Activated CD8-positive, alpha-beta memory T cell treated with anti-CD3 and anti-CD28 coated beads, Interleukin-2, amount 10 ng/mL, durations not matched to agents 7 days and 5 days (primary cell): Measurements from ENCODE around the gene OR8B4. TPM values are rescaled to one million over a fixed set of nuclear protein-coding genes. Genes with fewer than 3 reads are reported as not detected.
"Not testable (repeated sequence)": the region's sequence is repeated elsewhere in the genome, so short reads cannot be mapped to it uniquely, and the experiment has no call there.

Source experiments
- ATAC-seq: fragments of 150-1000 bp; cut with Tn5 transposase; one replicate; pipeline ENCODE4 v1.10.0; 2021; ENCODE audit warnings: moderate library complexity
- CTCF ChIA-PET: fragments of 350-600 bp; sonication (Branson Sonifier 250); formaldehyde crosslinking; loops from one replicate; lab custom pipeline; 2021; ENCODE audit warnings: antibody characterized with exemption; lab: Charles Lee
- DNase-seq: peaks from one replicate; pipeline ENCODE4 v3.0.0-alpha.2; 2020
- H3K27ac Mint-ChIP-seq: one replicate; pipeline ENCODE4 v1.8.0; 2021; ENCODE audit warnings: mild to moderate bottlenecking, mixed read lengths
- H3K27me3 Mint-ChIP-seq: one replicate; pipeline ENCODE4 v1.8.0; 2021; ENCODE audit warnings: mixed read lengths
- H3K36me3 Mint-ChIP-seq: one replicate; pipeline ENCODE4 v1.8.0; 2021; ENCODE audit warnings: mild to moderate bottlenecking, mixed read lengths
- H3K4me1 Mint-ChIP-seq: one replicate; pipeline ENCODE4 v1.8.0; 2021; ENCODE audit warnings: mixed read lengths
- H3K4me3 Mint-ChIP-seq: one replicate; pipeline ENCODE4 v1.8.0; 2021; ENCODE audit warnings: mild to moderate bottlenecking, moderate library complexity, mixed read lengths
- H3K9me3 Mint-ChIP-seq: one replicate; pipeline ENCODE4 v1.8.0; 2022; ENCODE audit warnings: low read depth, mixed read lengths
- total RNA-seq, 2 experiments: library from RNA; stranded (reverse); gene quantifications; one replicate each; pipeline ENCODE4 v1.2.3, GENCODE V29; 2021

Gene OR8B4
- total RNA-seq, 2 experiments from 2014 or later: not detected

DNA sequence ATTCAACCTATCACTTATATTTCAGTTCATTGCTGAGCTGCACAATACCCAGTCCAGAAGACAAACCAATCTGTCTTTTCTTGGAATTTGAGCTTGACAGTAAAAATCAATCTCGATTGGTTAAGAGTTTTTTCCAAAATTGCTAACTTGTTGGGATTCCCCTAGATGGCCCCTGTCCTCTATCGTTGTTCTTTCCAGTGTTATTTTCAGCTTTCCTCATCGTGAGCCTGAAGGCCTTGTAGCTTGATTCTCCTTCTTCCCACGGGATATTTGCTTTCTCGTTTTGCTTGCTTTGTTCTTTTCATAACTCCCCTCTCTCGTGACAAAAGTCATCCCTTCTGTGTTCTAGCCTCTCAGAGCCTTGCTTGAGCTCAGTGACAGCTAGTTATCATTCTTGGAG, 17.8 kb upstream of the OR8B4 start:
- no peaks in the 10 kb centered on the region for H3K4me1 Mint-ChIP-seq

GRCh38 chr11:124441519-124441918, 16.8 kb upstream of the OR8B4 start:
- ATAC-seq (no peak), DNase-seq (no peak)
- Mint-ChIP-seq H3K4me1 (no peaks in the 10 kb centered on the region), H3K27me3 (no peaks in the 10 kb centered on the region), H3K9me3 (no peaks in the 10 kb centered on the region), H3K36me3 (no peaks in the 10 kb centered on the region), H3K27ac (no peak overlapping the region), H3K4me3 (no peak overlapping the region)
- CTCF ChIA-PET: no interaction called here

More for the DNA sequence above, 17.8 kb upstream of the OR8B4 start:
- H3K27ac Mint-ChIP-seq: no peak overlapping the region
- H3K4me3 Mint-ChIP-seq: no peak overlapping the region
- H3K27me3 Mint-ChIP-seq: no peaks in the 10 kb centered on the region
- H3K9me3 Mint-ChIP-seq: no peaks in the 10 kb centered on the region
- no peaks in the 10 kb centered on the region for H3K36me3 Mint-ChIP-seq
- ATAC-seq: no peak
- CTCF ChIA-PET: no interaction called here
- no peak for DNase-seq

GRCh38 chr11:124441081-124441480, 16.4 kb upstream of the OR8B4 start:
- CTCF ChIA-PET: no interaction called here
- ATAC-seq: no peak
- no peaks in the 10 kb centered on the region for H3K9me3 Mint-ChIP-seq
- no peaks in the 10 kb centered on the region for H3K36me3 Mint-ChIP-seq
- H3K4me1 Mint-ChIP-seq: no peaks in the 10 kb centered on the region
- no peak overlapping the region for H3K4me3 Mint-ChIP-seq
- no peak for DNase-seq
- no peaks in the 10 kb centered on the region for H3K27me3 Mint-ChIP-seq
- H3K27ac Mint-ChIP-seq: no peak overlapping the region

DNA sequence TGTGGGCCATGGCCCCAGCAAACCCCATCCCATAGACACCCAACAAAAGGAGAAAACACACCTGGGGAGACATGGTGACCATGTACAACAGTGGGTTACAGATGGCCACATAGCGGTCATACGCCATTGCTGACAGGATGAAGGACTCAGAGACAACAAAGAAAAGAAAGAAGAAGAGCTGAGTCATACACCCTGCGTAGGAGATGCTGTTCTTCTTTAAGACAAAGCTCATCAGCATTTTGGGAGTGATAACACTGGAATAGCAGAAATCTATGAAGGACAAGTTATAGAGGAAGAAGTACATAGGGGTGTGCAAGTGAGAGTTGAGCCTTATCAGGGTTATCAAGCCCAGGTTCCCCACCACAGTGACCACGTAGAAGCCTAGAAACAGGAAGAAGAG, 15.9 kb upstream of the OR8B4 start:
- no peak for DNase-seq
- Mint-ChIP-seq H3K4me3 (no peak overlapping the region), H3K27me3 (no peaks in the 10 kb centered on the region), H3K27ac (no peak overlapping the region), H3K36me3 (no peaks in the 10 kb centered on the region), H3K9me3 (no peaks in the 10 kb centered on the region), H3K4me1 (no peaks in the 10 kb centered on the region)
- CTCF ChIA-PET: no interaction called here
- ATAC-seq: no peak

DNA sequence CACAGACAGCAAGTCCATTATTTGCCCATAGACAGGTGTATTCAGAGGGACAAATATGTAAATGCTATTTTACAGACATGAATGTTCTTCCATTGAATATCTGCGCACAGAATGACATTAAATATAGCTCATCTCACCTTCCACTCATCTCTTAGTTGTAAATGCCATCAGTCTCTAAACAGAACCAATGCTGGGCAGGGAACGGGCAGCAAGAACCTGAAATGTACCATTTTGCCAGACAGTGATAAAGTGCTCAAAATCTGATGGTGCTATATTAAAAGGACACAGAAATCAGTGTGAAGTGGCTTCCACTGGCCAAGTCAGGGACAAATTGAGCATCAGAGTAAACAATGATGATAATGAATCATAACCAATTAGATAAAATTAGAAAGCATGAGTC, 10.0 kb upstream of the OR8B4 start:
- ATAC-seq: no peak
- CTCF ChIA-PET: no interaction called here
- no peaks in the 10 kb centered on the region for H3K27me3 Mint-ChIP-seq
- no peak overlapping the region for H3K27ac Mint-ChIP-seq
- no peaks in the 10 kb centered on the region for H3K9me3 Mint-ChIP-seq
- H3K4me1 Mint-ChIP-seq: no peaks in the 10 kb centered on the region
- no peak for DNase-seq
- no peak overlapping the region for H3K4me3 Mint-ChIP-seq
- H3K36me3 Mint-ChIP-seq: no peaks in the 10 kb centered on the region

DNA sequence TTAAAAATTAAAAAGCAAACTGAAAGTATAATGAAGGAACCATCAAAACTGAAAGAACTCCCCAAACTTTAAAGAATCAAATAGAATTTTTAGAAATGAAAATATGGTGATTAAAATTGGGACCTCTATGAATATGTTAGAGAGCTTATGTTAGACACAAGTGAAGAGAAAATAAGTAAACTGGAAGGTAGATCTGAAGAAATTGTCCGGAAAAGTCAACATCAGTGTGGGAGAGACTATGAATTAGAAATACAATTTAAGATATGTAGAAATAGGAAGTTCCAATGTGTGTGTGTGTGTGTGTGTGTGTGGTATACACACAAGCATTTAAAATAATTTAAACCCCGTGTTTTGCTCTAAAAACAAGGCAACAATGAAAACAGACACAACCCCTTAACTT, 4.9 kb upstream of the OR8B4 start:
- H3K36me3 Mint-ChIP-seq: no peaks in the 10 kb centered on the region
- no peaks in the 10 kb centered on the region for H3K9me3 Mint-ChIP-seq
- H3K27me3 Mint-ChIP-seq: no peaks in the 10 kb centered on the region
- no peak overlapping the region for H3K27ac Mint-ChIP-seq
- DNase-seq (no peak), ATAC-seq (no peak)
- H3K4me1 Mint-ChIP-seq: no peaks in the 10 kb centered on the region
- no peak overlapping the region for H3K4me3 Mint-ChIP-seq
- CTCF ChIA-PET: interaction anchor here (1.1 kb wide), 1 partner anchor 13 kb away, joined by 4 read pairs; no protein-coding TSS in a partner anchor

- H3K4me1 Mint-ChIP-seq: no peaks in the 10 kb centered on the region
These were observed 3.6 kb downstream of the OR8B4 start for GRCh38 chr11:124421043-124421442.

GRCh38 chr11:124415356-124415923, 9.2 kb downstream of the OR8B4 start:
- Mint-ChIP-seq H3K27ac (no peak overlapping the region), H3K36me3 (no peaks in the 10 kb centered on the region), H3K9me3 (no peaks in the 10 kb centered on the region), H3K4me3 (no peak overlapping the region), H3K27me3 (peaks cover 12% of the 10 kb centered on the region), H3K4me1 (no peaks in the 10 kb centered on the region)
- DNase-seq (no peak), ATAC-seq (no peak)
- CTCF ChIA-PET: interaction anchor here (0.7 to 2.1 kb wide), 7 partner anchors 13 to 423 kb away, joined by 3 to 10 read pairs (median 4); partner anchors contain the start of gene SPA17

More at GRCh38 chr11:124421043-124421442, 3.6 kb downstream of the OR8B4 start:
- no peaks in the 10 kb centered on the region for H3K9me3 Mint-ChIP-seq
- no peak overlapping the region for H3K4me3 Mint-ChIP-seq
- CTCF ChIA-PET: no interaction called here
- no peaks in the 10 kb centered on the region for H3K36me3 Mint-ChIP-seq
- DNase-seq (no peak), ATAC-seq (no peak)
- no peak overlapping the region for H3K27ac Mint-ChIP-seq
- peaks cover 13% of the 10 kb centered on the region for H3K27me3 Mint-ChIP-seq

- no peak for ATAC-seq
- Mint-ChIP-seq H3K9me3 (no peaks in the 10 kb centered on the region), H3K27ac (no peak overlapping the region), H3K27me3 (peaks cover 21% of the 10 kb centered on the region), H3K4me3 (no peak overlapping the region), H3K4me1 (no peaks in the 10 kb centered on the region), H3K36me3 (no peaks in the 10 kb centered on the region)
- DNase-seq: no peak
- CTCF ChIA-PET: interaction anchor here (1.5 to 1.9 kb wide), 2 partner anchors 8 to 99 kb away, joined by 3 to 6 read pairs; no protein-coding TSS in a partner anchor
These were observed 14.8 kb downstream of the OR8B4 start for GRCh38 chr11:124409906-124410305.

DNA sequence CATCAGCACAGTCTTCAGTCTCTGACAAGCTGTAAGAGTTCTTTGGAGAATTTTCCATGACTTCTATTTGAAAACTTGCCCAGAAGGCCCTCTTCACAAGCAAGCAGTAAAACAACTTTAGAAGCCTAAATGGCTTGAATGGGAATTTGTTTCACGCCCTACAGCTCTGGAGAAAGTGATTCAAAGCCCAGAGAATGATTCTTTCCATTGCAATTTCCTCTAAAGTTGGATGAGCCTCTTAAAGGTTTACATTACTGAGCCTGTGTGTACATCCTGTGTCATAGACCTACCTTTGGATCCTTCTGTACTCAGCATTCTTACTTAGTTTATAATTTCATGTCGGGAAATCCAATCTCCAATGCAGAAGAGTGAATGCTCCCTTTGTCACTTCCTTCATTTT, 19.1 kb downstream of the OR8B4 start:
- H3K4me1 Mint-ChIP-seq: peaks cover 2% of the 10 kb centered on the region
- no peak overlapping the region for H3K4me3 Mint-ChIP-seq
- ATAC-seq (no peak), DNase-seq (no peak)
- no peak overlapping the region for H3K27ac Mint-ChIP-seq
- H3K9me3 Mint-ChIP-seq: no peaks in the 10 kb centered on the region
- peaks cover 21% of the 10 kb centered on the region for H3K27me3 Mint-ChIP-seq
- CTCF ChIA-PET: no interaction called here
- no peaks in the 10 kb centered on the region for H3K36me3 Mint-ChIP-seq

GRCh38 chr11:124403186-124403585, 21.5 kb downstream of the OR8B4 start:
- not testable (repeated sequence) for H3K9me3 Mint-ChIP-seq, DNase-seq, ATAC-seq, H3K27ac Mint-ChIP-seq, H3K27me3 Mint-ChIP-seq, H3K36me3 Mint-ChIP-seq, H3K4me1 Mint-ChIP-seq, H3K4me3 Mint-ChIP-seq
- CTCF ChIA-PET: interaction anchor here (1.0 to 2.7 kb wide), 3 partner anchors 13 to 136 kb away, joined by 3 to 10 read pairs (median 5); no protein-coding TSS in a partner anchor

DNA sequence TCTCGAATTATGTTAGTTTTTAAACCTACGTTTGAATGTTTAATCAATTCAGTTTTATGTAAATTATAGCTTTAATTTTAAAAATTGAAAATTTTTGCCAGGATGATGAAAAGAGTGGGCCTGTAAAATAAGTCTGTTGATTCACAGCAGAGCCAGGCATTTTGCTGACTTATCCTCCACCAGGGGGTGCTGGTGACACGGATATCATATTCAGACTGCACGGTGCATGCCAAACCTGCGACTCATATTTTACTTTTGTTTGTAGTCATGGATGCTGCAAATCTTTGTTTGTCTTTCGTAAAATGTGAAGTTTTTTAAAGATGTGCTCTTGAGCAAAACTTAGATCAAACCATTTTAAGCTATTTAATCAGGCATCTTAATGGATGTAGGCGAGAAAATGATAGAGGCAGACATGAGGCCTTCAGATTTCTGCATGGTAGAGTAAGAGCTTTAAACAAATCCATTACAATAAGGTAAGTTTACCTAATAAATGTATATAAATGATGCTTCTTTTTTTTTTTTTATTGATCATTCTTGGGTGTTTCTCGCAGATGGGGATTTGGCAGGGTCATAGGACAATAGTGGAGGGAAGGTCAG, 22.2 kb downstream of the OR8B4 start:
- CTCF ChIA-PET: interaction anchor here (0.7 to 2.7 kb wide), 12 partner anchors 9 to 473 kb away, joined by 3 to 13 read pairs (median 3); no protein-coding TSS in a partner anchor
- Mint-ChIP-seq H3K27me3 (peaks cover 5% of the 10 kb centered on the region), H3K27ac (no peak overlapping the region), H3K4me1 (peaks cover 2% of the 10 kb centered on the region), H3K4me3 (no peak overlapping the region), H3K9me3 (no peaks in the 10 kb centered on the region), H3K36me3 (no peaks in the 10 kb centered on the region)
- peak; percentile 74 for ATAC-seq
- peak; percentile 66 for DNase-seq

GRCh38 chr11:124398924-124399323, 25.7 kb downstream of the OR8B4 start, which contains the start of gene OR8B3:
Gene OR8B3, minus strand, starts transcription at chr11:124399024. Its CDS starts 1,673 bp downstream, at chr11:124397351.
- Mint-ChIP-seq H3K27me3 (no peaks in the 10 kb centered on the region), H3K27ac (no peak within 1 kb of the TSS), H3K9me3 (no peaks in the 10 kb centered on the region), H3K4me1 (peaks cover 2% of the 10 kb centered on the region), H3K4me3 (no peak within 1 kb of the TSS), H3K36me3 (no peaks in the 10 kb centered on the region)
- DNase-seq (no peak), ATAC-seq (no peak)
- CTCF ChIA-PET: no interaction called here

GRCh38 chr11:124396847-124397246, 27.8 kb downstream of the OR8B4 start:
- not testable (repeated sequence) for H3K27ac Mint-ChIP-seq, H3K27me3 Mint-ChIP-seq, H3K9me3 Mint-ChIP-seq, H3K4me1 Mint-ChIP-seq, H3K4me3 Mint-ChIP-seq, ATAC-seq, DNase-seq, H3K36me3 Mint-ChIP-seq
- CTCF ChIA-PET: interaction anchor here (0.5 kb wide), 1 partner anchor 8 kb away, joined by 3 read pairs; no protein-coding TSS in a partner anchor
